Stimulated activated naive CD8-positive, alpha-beta T cell treated with anti-CD3 and anti-CD28 coated beads, Interleukin-15, amount 100 ng/mL, for 72 hours (primary cell): ENCODE measurements around the gene OSBPL3.

ENCODE experiments used
- ATAC-seq: fragments of 150-1000 bp; cut with Tn5 transposase; 2 replicates; pipeline ENCODE4 v1.10.0; 2021; ENCODE audit warnings: mild to moderate bottlenecking, moderate library complexity
- DNase-seq, 2 donors: peaks; one replicate each; pipeline ENCODE4 v3.0.0; 2021 to 2022
- H3K27ac Mint-ChIP-seq, 2 donors: one replicate each; pipeline ENCODE4 v1.8.0; 2022; ENCODE audit warnings: mild to moderate bottlenecking in 2 of 2, mixed read lengths in 2 of 2, moderate library complexity in 2 of 2
- H3K27me3 Mint-ChIP-seq: one replicate; pipeline ENCODE4 v1.8.0; 2022; ENCODE audit warnings: mixed read lengths
- H3K4me1 Mint-ChIP-seq: one replicate; pipeline ENCODE4 v1.8.0; 2022; ENCODE audit warnings: mild to moderate bottlenecking, mixed read lengths
- H3K4me3 Mint-ChIP-seq, 2 donors: one replicate each; pipeline ENCODE4 v1.8.0; 2022; ENCODE audit warnings: mild to moderate bottlenecking in 2 of 2, mixed read lengths in 2 of 2, moderate library complexity in 1 of 2
- H3K9me3 Mint-ChIP-seq, 2 donors: one replicate each; pipeline ENCODE4 v1.8.0; 2022; ENCODE audit warnings: mixed read lengths in 2 of 2

Gene OSBPL3

GRCh38 chr7:24995466-24995865 lies 15.5 kb upstream of the OSBPL3 start:
- Mint-ChIP-seq H3K4me3 (no peak overlapping the region), H3K27me3 (peaks cover 19% of the 10 kb centered on the region), H3K4me1 (no peaks in the 10 kb centered on the region), H3K27ac (no peak overlapping the region), H3K9me3 (peaks cover 9 to 17% of the 10 kb centered on the region in 2 donors)
- ATAC-seq (no peak), DNase-seq (no peak)

- Mint-ChIP-seq H3K4me3 (no peak overlapping the region), H3K9me3 (no peaks in the 10 kb centered on the region), H3K27ac (no peak overlapping the region), H3K4me1 (no peaks in the 10 kb centered on the region), H3K27me3 (no peaks in the 10 kb centered on the region)
- ATAC-seq (no peak), DNase-seq (no peak)
These were observed 12.3 kb upstream of the OSBPL3 start for GRCh38 chr7:24992314-24992713.

- no peak for ATAC-seq
- Mint-ChIP-seq H3K9me3 (no peaks in the 10 kb centered on the region), H3K27ac (no peak overlapping the region), H3K4me1 (no peaks in the 10 kb centered on the region), H3K27me3 (no peaks in the 10 kb centered on the region), H3K4me3 (no peak overlapping the region)
- no peak for DNase-seq
These were observed 11.4 kb upstream of the OSBPL3 start for GRCh38 chr7:24991353-24991752.

GRCh38 chr7:24987331-24987842 lies 7.4 kb upstream of the OSBPL3 start:
- H3K27ac Mint-ChIP-seq: no peak overlapping the region
- H3K27me3 Mint-ChIP-seq: peaks cover 7% of the 10 kb centered on the region
- peaks cover 5% of the 10 kb centered on the region for H3K4me1 Mint-ChIP-seq
- ATAC-seq: no peak
- H3K4me3 Mint-ChIP-seq: no peak overlapping the region
- H3K9me3 Mint-ChIP-seq: no peaks in the 10 kb centered on the region
- DNase-seq: no peak

GRCh38 chr7:24982917-24983316 lies 2.9 kb upstream of the OSBPL3 start:
- no peak overlapping the region for H3K27ac Mint-ChIP-seq
- H3K27me3 Mint-ChIP-seq: peaks cover 16% of the 10 kb centered on the region
- no peaks in the 10 kb centered on the region for H3K9me3 Mint-ChIP-seq
- peaks cover 38% of the 10 kb centered on the region for H3K4me1 Mint-ChIP-seq
- H3K4me3 Mint-ChIP-seq: no peak overlapping the region
- no peak for DNase-seq
- no peak for ATAC-seq

GRCh38 chr7:24981171-24981951 lies 1.4 kb upstream of the OSBPL3 start:
- Mint-ChIP-seq H3K27ac (peak overlapping the region; percentile 68 to 84), H3K4me3 (peak overlapping the region; percentile 93 to 98), H3K27me3 (peaks cover 16% of the 10 kb centered on the region), H3K4me1 (peaks cover 50% of the 10 kb centered on the region), H3K9me3 (no peaks in the 10 kb centered on the region)
- DNase-seq (peak; percentile 44 to 46), ATAC-seq (no peak)

- DNase-seq (peak; percentile 50 to 63), ATAC-seq (peak; percentile 53)
- H3K4me1 Mint-ChIP-seq: peaks cover 57% of the 10 kb centered on the region
These were observed 674 bp upstream of the OSBPL3 start for GRCh38 chr7:24980534-24981170.

GRCh38 chr7:24979470-24979862 lies 512 bp downstream of the OSBPL3 start:
- ATAC-seq (peak; percentile 79), DNase-seq (peak; percentile 77 to 84)
- peak overlapping the region; percentile 93 to 98 for H3K4me3 Mint-ChIP-seq
- H3K4me1 Mint-ChIP-seq: peaks cover 69% of the 10 kb centered on the region
- H3K27ac Mint-ChIP-seq: peak overlapping the region; percentile 84 to 88
- peaks cover 16% of the 10 kb centered on the region for H3K27me3 Mint-ChIP-seq
- no peaks in the 10 kb centered on the region for H3K9me3 Mint-ChIP-seq

More at GRCh38 chr7:24980534-24981170, 674 bp upstream of the OSBPL3 start:
- Mint-ChIP-seq H3K27ac (peak overlapping the region; percentile 80 to 86), H3K27me3 (peaks cover 16% of the 10 kb centered on the region), H3K4me3 (peak overlapping the region; percentile 93 to 98), H3K9me3 (no peaks in the 10 kb centered on the region)

- H3K27me3 Mint-ChIP-seq: peaks cover 16% of the 10 kb centered on the region
- H3K9me3 Mint-ChIP-seq: no peaks in the 10 kb centered on the region
- H3K4me1 Mint-ChIP-seq: peaks cover 74% of the 10 kb centered on the region
- peak overlapping the region; percentile 84 to 88 for H3K27ac Mint-ChIP-seq
- H3K4me3 Mint-ChIP-seq: peak overlapping the region; percentile 93 to 98
- DNase-seq (no peak), ATAC-seq (peak; percentile 6)
These were observed 1.0 kb downstream of the OSBPL3 start for GRCh38 chr7:24978843-24979469.

GRCh38 chr7:24975644-24976260 lies 4.2 kb downstream of the OSBPL3 start:
- ATAC-seq (no peak), DNase-seq (no peak)
- H3K4me1 Mint-ChIP-seq: peaks cover 78% of the 10 kb centered on the region
- no peak overlapping the region for H3K4me3 Mint-ChIP-seq
- H3K27ac Mint-ChIP-seq: no peak overlapping the region
- no peaks in the 10 kb centered on the region for H3K9me3 Mint-ChIP-seq
- H3K27me3 Mint-ChIP-seq: no peaks in the 10 kb centered on the region

- no peaks in the 10 kb centered on the region for H3K27me3 Mint-ChIP-seq
- no peak for DNase-seq
- peaks cover 79% of the 10 kb centered on the region for H3K4me1 Mint-ChIP-seq
- no peaks in the 10 kb centered on the region for H3K9me3 Mint-ChIP-seq
- H3K4me3 Mint-ChIP-seq: no peak overlapping the region
- no peak overlapping the region for H3K27ac Mint-ChIP-seq
- no peak for ATAC-seq
These were observed 4.8 kb downstream of the OSBPL3 start for GRCh38 chr7:24975172-24975571.

- no peak for ATAC-seq
- peaks cover 88% of the 10 kb centered on the region for H3K4me1 Mint-ChIP-seq
These were observed 5.7 kb downstream of the OSBPL3 start for GRCh38 chr7:24974026-24974832.

GRCh38 chr7:24972991-24973390 lies 7.0 kb downstream of the OSBPL3 start:
- ATAC-seq (no peak), DNase-seq (no peak)
- Mint-ChIP-seq H3K9me3 (no peaks in the 10 kb centered on the region), H3K27ac (no peak overlapping the region), H3K4me1 (peaks cover 83% of the 10 kb centered on the region), H3K4me3 (no peak overlapping the region), H3K27me3 (no peaks in the 10 kb centered on the region)

More at GRCh38 chr7:24974026-24974832, 5.7 kb downstream of the OSBPL3 start:
- H3K27me3 Mint-ChIP-seq: no peaks in the 10 kb centered on the region
- no peak for DNase-seq
- H3K27ac Mint-ChIP-seq: no peak overlapping the region
- H3K4me3 Mint-ChIP-seq: no peak overlapping the region
- H3K9me3 Mint-ChIP-seq: no peaks in the 10 kb centered on the region

- Mint-ChIP-seq H3K4me1 (peaks cover 87% of the 10 kb centered on the region), H3K27me3 (no peaks in the 10 kb centered on the region), H3K4me3 (peak overlapping the region in 1 of 2 donors; percentile 6), H3K9me3 (no peaks in the 10 kb centered on the region), H3K27ac (peak overlapping the region in 1 of 2 donors; percentile 16)
- DNase-seq (no peak), ATAC-seq (no peak)
These were observed 7.9 kb downstream of the OSBPL3 start for GRCh38 chr7:24972166-24972477.
